Activated B cell treated with CpG ODN at 0.5 μM for 24 hours (primary cell): Measurements from ENCODE around the gene EPHA1. TPM values are rescaled to one million over a fixed set of nuclear protein-coding genes. Genes with fewer than 3 reads are reported as not detected.

ENCODE experiments used
- ATAC-seq: fragments of 200-7000 bp; cut with Tn5 transposase; one replicate; pipeline ENCODE4 v1.10.0; 2021; ENCODE audit warnings: low read depth, mild to moderate bottlenecking, moderate library complexity
- CTCF ChIA-PET: fragments of 350-600 bp; sonication (Branson Sonifier 250); formaldehyde crosslinking; loops from one replicate; lab custom pipeline; 2021; ENCODE audit warnings: antibody characterized with exemption; lab: Charles Lee
- POLR2A ChIA-PET: fragments of 350-600 bp; sonication (Branson Sonifier 250); formaldehyde crosslinking; loops from one replicate; lab custom pipeline; 2021; ENCODE audit warnings: antibody characterized with exemption; lab: Charles Lee
- DNase-seq: peaks from one replicate; pipeline ENCODE4 v3.0.0; 2022
- H3K27ac Mint-ChIP-seq: one replicate; pipeline ENCODE4 v1.8.0; 2020; ENCODE audit warnings: mixed read lengths
- H3K27me3 Mint-ChIP-seq: one replicate; pipeline ENCODE4 v1.8.0; 2021; ENCODE audit warnings: mixed read lengths
- H3K36me3 Mint-ChIP-seq: one replicate; pipeline ENCODE4 v1.8.0; 2021; ENCODE audit warnings: low read depth, mixed read lengths
- H3K4me1 Mint-ChIP-seq: one replicate; pipeline ENCODE4 v1.8.0; 2021; ENCODE audit warnings: mixed read lengths
- H3K4me3 Mint-ChIP-seq: one replicate; pipeline ENCODE4 v1.8.0; 2020; ENCODE audit warnings: mild to moderate bottlenecking, mixed read lengths
- H3K9me3 Mint-ChIP-seq: one replicate; pipeline ENCODE4 v1.8.0; 2020; ENCODE audit warnings: mixed read lengths
- intact Hi-C: fragments of 100-400 bp; cut with micrococcal nuclease; formaldehyde crosslinking; loops from one replicate; pipeline ENCODE4 v1.15.1; 2024
- total RNA-seq: library from RNA; stranded (reverse); gene quantifications from 2 replicates; pipeline ENCODE4 v1.2.3, GENCODE V29; 2022
- TF ChIP-seq, protein P1 (sequence below): fragments of 200-600 bp; IDR thresholded peaks from one replicate; pipeline ENCODE4 v1.8.0; 2022; ENCODE audit warnings: antibody characterized with exemption, mild to moderate bottlenecking

EPHA1 gene
- total RNA-seq, 1 donor from 2014 or later: not detected

DNA sequence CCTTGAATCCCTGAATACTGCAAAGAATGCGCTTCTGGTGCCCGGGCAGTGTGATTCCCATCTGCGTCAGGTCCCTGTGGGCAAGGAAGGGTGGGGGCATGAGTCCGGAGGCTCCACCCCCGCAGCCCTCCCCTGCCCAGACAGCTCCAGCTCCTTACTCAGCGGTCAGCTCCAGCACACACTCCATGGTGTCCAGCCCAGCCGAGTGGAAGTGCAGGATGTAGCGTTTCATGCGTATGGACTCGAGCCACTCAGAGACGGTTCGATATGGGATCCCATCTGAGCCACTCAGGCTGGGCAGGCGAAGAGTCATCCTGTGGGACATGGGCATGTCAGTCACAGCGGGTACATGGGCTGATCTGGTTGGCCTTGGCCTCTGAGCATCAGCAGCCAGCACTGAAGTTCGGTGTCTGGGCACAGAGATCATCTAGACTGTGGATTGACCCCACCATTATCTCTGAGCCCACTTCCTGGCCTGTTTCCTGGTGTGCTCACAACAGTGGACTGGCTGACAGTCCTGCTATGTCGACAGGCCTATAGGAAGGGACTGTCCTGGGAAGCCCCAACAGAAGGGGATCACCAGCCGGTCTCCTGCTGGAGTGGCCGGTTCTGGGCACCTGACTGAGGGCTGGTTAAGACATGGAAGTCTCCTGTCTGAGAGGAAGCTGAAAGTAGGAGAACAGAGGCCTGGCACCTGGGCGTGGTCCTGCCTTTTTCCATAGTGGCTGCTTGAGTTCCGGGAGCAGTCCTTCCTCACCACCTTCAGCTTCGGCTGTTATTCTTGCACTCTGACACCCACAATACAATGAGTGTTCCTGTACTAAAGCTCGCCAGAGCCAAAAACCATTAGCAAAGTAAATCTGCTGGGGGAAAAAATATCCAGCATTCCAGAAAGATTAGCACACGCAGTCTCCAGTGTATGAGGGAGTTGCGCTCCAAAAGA, 16.9 kb downstream of the EPHA1 start:
- DNase-seq (no peak), ATAC-seq (no peak)
- TF ChIP-seq, protein P1, sequence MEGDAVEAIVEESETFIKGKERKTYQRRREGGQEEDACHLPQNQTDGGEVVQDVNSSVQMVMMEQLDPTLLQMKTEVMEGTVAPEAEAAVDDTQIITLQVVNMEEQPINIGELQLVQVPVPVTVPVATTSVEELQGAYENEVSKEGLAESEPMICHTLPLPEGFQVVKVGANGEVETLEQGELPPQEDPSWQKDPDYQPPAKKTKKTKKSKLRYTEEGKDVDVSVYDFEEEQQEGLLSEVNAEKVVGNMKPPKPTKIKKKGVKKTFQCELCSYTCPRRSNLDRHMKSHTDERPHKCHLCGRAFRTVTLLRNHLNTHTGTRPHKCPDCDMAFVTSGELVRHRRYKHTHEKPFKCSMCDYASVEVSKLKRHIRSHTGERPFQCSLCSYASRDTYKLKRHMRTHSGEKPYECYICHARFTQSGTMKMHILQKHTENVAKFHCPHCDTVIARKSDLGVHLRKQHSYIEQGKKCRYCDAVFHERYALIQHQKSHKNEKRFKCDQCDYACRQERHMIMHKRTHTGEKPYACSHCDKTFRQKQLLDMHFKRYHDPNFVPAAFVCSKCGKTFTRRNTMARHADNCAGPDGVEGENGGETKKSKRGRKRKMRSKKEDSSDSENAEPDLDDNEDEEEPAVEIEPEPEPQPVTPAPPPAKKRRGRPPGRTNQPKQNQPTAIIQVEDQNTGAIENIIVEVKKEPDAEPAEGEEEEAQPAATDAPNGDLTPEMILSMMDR: no peak
- H3K9me3 Mint-ChIP-seq: no peaks in the 10 kb centered on the region
- ChIA-PET CTCF (no interaction called here), POLR2A (interaction anchor here (0.7 to 1.4 kb wide), 2 partner anchors 10 to 12 kb away, joined by 3 to 4 read pairs; no protein-coding TSS in a partner anchor)
- H3K4me1 Mint-ChIP-seq: no peaks in the 10 kb centered on the region
- no peak overlapping the region for H3K27ac Mint-ChIP-seq
- H3K4me3 Mint-ChIP-seq: no peak overlapping the region
- H3K36me3 Mint-ChIP-seq: peaks cover 44% of the 10 kb centered on the region
- intact Hi-C loops: no loop called here
- no peaks in the 10 kb centered on the region for H3K27me3 Mint-ChIP-seq

GRCh38 chr7:143390773-143391317, 17.8 kb downstream of the EPHA1 start:
- Mint-ChIP-seq H3K36me3 (peaks cover 44% of the 10 kb centered on the region), H3K4me1 (no peaks in the 10 kb centered on the region), H3K4me3 (no peak overlapping the region)

DNA sequence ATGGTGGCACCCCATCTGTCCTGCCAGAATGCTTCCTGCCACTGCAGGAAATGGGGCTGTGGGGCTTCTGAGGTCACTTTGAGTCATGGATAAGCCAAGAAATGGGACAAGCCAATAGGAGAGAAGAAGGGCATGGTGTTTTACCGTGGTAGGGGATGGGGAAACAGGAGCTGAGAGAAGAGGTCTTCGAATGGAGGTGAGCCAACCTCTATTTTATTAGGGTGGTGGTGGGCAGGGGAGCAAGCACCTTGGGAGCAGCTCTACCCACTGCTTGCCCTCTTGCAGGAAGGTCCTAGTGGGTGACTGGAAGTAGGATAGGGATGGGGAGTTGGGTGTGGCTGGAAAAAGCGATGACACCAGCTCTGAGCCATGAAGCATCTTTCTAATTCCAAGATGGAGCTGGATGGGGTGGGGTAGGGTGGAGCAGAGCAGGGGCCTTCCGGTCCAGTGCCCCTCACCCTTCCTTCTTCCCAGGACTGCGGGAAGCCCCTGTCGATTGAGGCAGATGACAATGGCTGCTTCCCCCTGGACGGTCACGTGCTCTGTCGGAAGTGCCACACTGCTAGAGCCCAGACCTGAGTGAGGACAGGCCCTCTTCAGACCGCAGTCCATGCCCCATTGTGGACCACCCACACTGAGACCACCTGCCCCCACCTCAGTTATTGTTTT, 18.4 kb downstream of the EPHA1 start:
- intact Hi-C loops: no loop called here
- CTCF ChIA-PET: no interaction called here
- Mint-ChIP-seq H3K9me3 (no peaks in the 10 kb centered on the region), H3K4me3 (no peak overlapping the region), H3K4me1 (no peaks in the 10 kb centered on the region), H3K27ac (no peak overlapping the region), H3K36me3 (peaks cover 44% of the 10 kb centered on the region), H3K27me3 (no peaks in the 10 kb centered on the region)
- DNase-seq: no peak
- no peak for ATAC-seq
- POLR2A ChIA-PET: no interaction called here
- TF ChIP-seq, protein P1: no peak

More at GRCh38 chr7:143390773-143391317, 17.8 kb downstream of the EPHA1 start:
- DNase-seq (no peak), ATAC-seq (no peak)
- CTCF ChIA-PET: no interaction called here
- POLR2A ChIA-PET: no interaction called here
- Mint-ChIP-seq H3K9me3 (no peaks in the 10 kb centered on the region), H3K27ac (no peak overlapping the region), H3K27me3 (no peaks in the 10 kb centered on the region)
- TF ChIP-seq, protein P1: no peak
- intact Hi-C loops: no loop called here

GRCh38 chr7:143389316-143390103, 19.1 kb downstream of the EPHA1 start:
- Mint-ChIP-seq H3K27ac (no peak overlapping the region), H3K9me3 (no peaks in the 10 kb centered on the region), H3K4me1 (no peaks in the 10 kb centered on the region), H3K27me3 (no peaks in the 10 kb centered on the region), H3K4me3 (no peak overlapping the region), H3K36me3 (peaks cover 44% of the 10 kb centered on the region)
- CTCF ChIA-PET: interaction anchor here (1.0 kb wide), 1 partner anchor 10 kb away, joined by 3 read pairs; no protein-coding TSS in a partner anchor
- POLR2A ChIA-PET: no interaction called here
- intact Hi-C loops: loop anchor here (10.0 kb wide), 2 partner anchors 375 to 1445 kb away; partner anchors contain the start of gene TPK1
- TF ChIP-seq, protein P1: no peak
- DNase-seq (no peak), ATAC-seq (no peak)
